ENCODE data around the gene DNASE2.

GRCh38 chr19:12837225-12837624 is 44.0 kb downstream of the DNASE2 start:
- TF ChIP-seq CTCF (IDR thresholded peaks at IDR 0.05; ENCODE audit: insufficient read depth, low read length) = no peak
- no peak for TF ChIP-seq POLR2AphosphoS5 (IDR thresholded peaks at IDR 0.05; ENCODE audit: low read depth)
- no peak for TF ChIP-seq REST (IDR thresholded peaks at IDR 0.05; ENCODE audit: insufficient replicate concordance, low read depth)
- TF ChIP-seq SPI1 (IDR thresholded peaks at IDR 0.05; ENCODE audit: borderline replicate concordance, low read depth) = no peak

Measured in HL-60 (cell line).